ENCODE data around the gene NKX1-2. TPM values are rescaled to one million over a fixed set of nuclear protein-coding genes. Genes with fewer than 3 reads are reported as not detected.

Gene NKX1-2
- total RNA-seq, 1 donor from 2014 or later: not detected

GRCh38 chr10:124462348-124462695 lies 12.5 kb upstream of the NKX1-2 start:
- Mint-ChIP-seq H3K9me3 (peaks cover 5% of the 10 kb centered on the region), H3K27me3 (ENCODE audit: low read depth) (peaks cover 7% of the 10 kb centered on the region), H3K4me3 (peak overlapping the region; percentile 89), H3K27ac (no peak overlapping the region), H3K36me3 (no peaks in the 10 kb centered on the region), H3K4me1 (peaks cover 2% of the 10 kb centered on the region)
- TF ChIP-seq CTCF (IDR thresholded peaks at IDR 0.05; ENCODE audit: unreplicated experiment): no peak
- no peak for DNase-seq (ENCODE audit: low spot score in 2 of 2, unreplicated experiment in 2 of 2)

GRCh38 chr10:124461642-124462347 lies 12.0 kb upstream of the NKX1-2 start, which contains the start of gene LHPP:
Gene LHPP (plus strand): TSS chr10:124461823. CDS start chr10:124461863, 40 bp downstream.
- peaks cover 5% of the 10 kb centered on the region for H3K9me3 Mint-ChIP-seq
- peak; percentile 57 to 73 for DNase-seq (ENCODE audit: low spot score in 2 of 2, unreplicated experiment in 2 of 2)

GRCh38 chr10:124460144-124460543 lies 10.3 kb upstream of the NKX1-2 start:
- peaks cover 2% of the 10 kb centered on the region for H3K4me1 Mint-ChIP-seq
- peaks cover 5% of the 10 kb centered on the region for H3K9me3 Mint-ChIP-seq
- no peaks in the 10 kb centered on the region for H3K36me3 Mint-ChIP-seq
- no peak overlapping the region for H3K27ac Mint-ChIP-seq
- H3K4me3 Mint-ChIP-seq: no peak overlapping the region
- no peak for TF ChIP-seq CTCF (IDR thresholded peaks at IDR 0.05; ENCODE audit: unreplicated experiment)
- no peak for DNase-seq (ENCODE audit: low spot score in 2 of 2, unreplicated experiment in 2 of 2)
- H3K27me3 Mint-ChIP-seq (ENCODE audit: low read depth): peaks cover 25% of the 10 kb centered on the region

More at GRCh38 chr10:124461642-124462347, 12.0 kb upstream of the NKX1-2 start, which contains the start of gene LHPP:
- peak; percentile 56 for TF ChIP-seq CTCF (IDR thresholded peaks at IDR 0.05; ENCODE audit: unreplicated experiment)
- Mint-ChIP-seq H3K27ac (peak within 1 kb of the TSS; percentile 86), H3K27me3 (ENCODE audit: low read depth) (peaks cover 10% of the 10 kb centered on the region), H3K4me1 (peaks cover 2% of the 10 kb centered on the region), H3K4me3 (peak within 1 kb of the TSS; percentile 89), H3K36me3 (no peaks in the 10 kb centered on the region)

GRCh38 chr10:124459395-124459794 lies 9.6 kb upstream of the NKX1-2 start:
- H3K27me3 Mint-ChIP-seq (ENCODE audit: low read depth): peaks cover 33% of the 10 kb centered on the region
- DNase-seq (ENCODE audit: low spot score in 2 of 2, unreplicated experiment in 2 of 2): no peak
- peaks cover 2% of the 10 kb centered on the region for H3K4me1 Mint-ChIP-seq
- no peaks in the 10 kb centered on the region for H3K36me3 Mint-ChIP-seq
- no peak overlapping the region for H3K27ac Mint-ChIP-seq
- H3K9me3 Mint-ChIP-seq: peaks cover 5% of the 10 kb centered on the region
- no peak for TF ChIP-seq CTCF (IDR thresholded peaks at IDR 0.05; ENCODE audit: unreplicated experiment)
- H3K4me3 Mint-ChIP-seq: no peak overlapping the region

- Mint-ChIP-seq H3K4me1 (peaks cover 2% of the 10 kb centered on the region), H3K27ac (no peak overlapping the region), H3K4me3 (no peak overlapping the region), H3K27me3 (ENCODE audit: low read depth) (peaks cover 38% of the 10 kb centered on the region), H3K36me3 (no peaks in the 10 kb centered on the region), H3K9me3 (peaks cover 5% of the 10 kb centered on the region)
- TF ChIP-seq CTCF (IDR thresholded peaks at IDR 0.05; ENCODE audit: unreplicated experiment): no peak
- no peak for DNase-seq (ENCODE audit: low spot score in 2 of 2, unreplicated experiment in 2 of 2)
Observed at GRCh38 chr10:124458889-124459288, 9.1 kb upstream of the NKX1-2 start.

Measured in mesothelial cell of epicardium (in vitro differentiated cells).